SIG-M5 treated with dmso at 0.1 percent for 504 hours (cell line): ENCODE data around the gene TIGD4.

Source experiments
- DNase-seq: peaks from one replicate; lab custom pipeline; 2025; ENCODE audit not compliant: unreplicated experiment; lab: John Stamatoyannopoulos, UW

TIGD4 gene

DNA sequence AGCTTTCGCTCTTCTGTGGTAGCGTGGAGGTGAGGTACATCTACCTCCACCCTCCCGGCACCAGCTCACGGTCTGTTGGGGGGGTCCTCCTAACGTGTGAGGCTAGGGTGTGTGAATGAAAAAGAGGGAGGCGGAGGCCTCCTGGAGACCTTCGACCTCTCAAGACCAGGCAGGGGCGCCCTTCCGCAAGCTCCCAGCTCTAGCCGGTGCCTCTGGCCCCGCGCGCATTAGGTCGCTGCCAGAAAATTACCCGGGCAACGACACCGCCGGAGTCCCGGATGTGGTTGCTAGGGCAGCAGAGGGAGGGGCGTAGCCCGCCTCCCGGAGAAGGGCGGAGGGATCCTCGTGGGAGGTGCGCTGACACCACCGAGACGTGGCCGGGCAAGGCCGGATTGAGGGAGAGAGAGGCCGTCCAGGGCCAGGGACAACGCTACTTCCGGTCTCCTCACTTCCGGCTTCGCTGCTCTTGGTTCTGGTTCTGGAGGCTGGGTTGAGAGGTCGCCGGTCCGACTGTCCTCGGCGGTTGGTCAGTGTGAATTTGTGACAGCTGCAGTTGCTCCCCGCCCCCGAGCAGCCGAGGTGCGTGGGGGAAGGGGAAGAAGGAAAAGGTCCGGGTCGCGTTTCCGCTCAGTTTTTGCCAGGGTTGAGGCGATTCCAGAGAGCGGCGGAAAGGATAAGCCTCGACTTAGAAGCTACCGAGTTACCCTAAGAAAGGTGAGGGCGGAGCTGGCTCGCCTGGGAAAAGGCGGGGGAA, at the start of gene TIGD4, which contains the start of gene ARFIP1:
TIGD4 (minus strand) TSS at position 218 of the 754 bp plus-strand sequence. CDS start 8,726 bp downstream, outside the sequence.
ARFIP1 (plus strand) TSS at position 442 of the 754 bp plus-strand sequence. CDS start 49,680 bp downstream, outside the sequence.
- DNase-seq = peak; percentile 86

DNA sequence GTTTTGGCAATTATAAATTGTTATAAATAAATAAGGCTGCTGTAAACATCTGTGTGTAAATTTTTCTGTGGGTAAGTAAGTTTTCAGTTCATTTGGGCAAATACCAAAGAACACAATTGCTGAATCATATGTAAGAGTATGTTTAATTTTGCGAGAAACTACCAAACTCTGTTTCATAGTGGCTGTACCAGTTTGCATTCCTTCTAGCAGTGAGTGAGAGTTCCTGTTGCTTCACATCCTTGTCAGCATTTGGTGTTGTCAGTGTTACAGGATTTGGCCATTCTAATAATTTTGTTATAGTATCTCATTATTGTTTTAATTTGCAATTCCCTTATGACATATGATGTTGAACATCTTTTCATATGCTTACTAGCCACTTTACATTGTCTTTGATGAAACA, 48.6 kb upstream of the TIGD4 start:
- no peak for DNase-seq

DNA sequence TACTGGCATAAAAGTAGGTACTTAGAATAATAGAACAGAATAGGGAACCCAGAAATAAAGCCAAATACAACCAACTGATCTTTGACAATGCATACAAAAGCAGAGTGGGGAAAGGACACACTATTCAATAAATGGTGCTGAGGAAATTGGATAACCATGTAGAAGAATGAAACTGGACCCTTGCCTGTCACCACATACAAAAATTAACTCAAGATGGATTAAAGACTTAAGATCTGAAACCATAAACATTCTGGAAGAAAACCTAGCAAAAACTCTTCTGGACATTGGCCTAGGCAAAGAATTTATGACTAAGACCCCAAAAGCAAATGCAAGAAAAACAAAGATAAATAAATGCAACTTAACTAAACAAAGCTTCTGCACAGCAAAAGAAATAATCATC, 45.8 kb upstream of the TIGD4 start:
- no peak for DNase-seq

DNA sequence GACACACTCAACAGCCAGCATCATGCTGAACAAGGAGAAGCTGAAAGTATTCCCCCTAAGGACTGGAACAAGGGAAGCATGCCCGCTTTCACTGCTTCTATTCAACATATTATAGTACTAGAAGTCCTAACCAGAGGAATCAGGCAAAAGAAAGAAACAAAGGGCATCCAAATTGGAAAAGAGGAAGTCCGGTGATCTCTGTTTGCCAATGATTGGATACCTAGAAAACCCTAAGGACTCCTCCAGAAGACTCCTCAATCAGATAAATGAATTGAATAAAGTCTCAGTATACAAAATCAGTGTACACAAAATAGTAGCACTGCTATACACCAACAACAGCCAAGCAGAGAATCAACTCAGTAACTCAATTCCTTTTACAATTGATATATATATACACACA, 45.0 kb upstream of the TIGD4 start:
- DNase-seq = no peak

DNA sequence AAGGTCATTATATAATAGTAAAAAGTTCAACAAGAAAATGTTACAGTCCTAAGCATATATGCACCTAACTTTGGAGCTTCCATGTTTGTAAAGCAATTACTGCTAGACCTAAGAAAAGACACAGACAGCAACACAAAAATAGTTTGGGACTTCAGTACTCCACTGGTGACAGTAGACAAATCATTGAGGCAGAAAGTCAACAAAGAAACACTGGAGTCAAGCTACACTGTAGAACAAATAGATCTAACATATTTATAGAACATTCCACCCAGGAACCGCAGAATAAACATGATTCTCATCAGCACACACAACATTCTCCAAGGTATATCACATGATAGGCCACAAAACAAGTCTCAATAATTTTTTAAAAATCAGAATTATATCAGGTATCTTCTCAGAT, 42.8 kb upstream of the TIGD4 start:
- no peak for DNase-seq

DNA sequence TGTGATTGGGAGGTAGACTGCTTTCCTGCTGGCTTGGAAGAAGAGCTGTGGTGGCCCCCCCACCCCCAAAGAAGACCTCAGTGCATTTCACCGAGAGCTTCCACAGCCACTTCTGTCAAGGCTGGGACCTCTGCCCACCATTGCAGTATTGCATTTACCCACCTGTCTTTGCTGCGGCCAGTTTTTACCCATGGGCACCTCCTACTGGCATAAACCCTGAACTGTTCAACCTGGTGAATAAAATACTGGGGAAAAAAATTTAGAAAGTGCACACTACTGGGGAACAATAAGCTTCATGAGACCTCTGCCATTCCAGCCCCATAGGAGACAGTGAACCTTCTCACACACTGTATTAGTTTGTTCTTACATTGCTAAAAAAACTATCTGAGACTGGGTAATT, 40.5 kb upstream of the TIGD4 start:
- no peak for DNase-seq

DNA sequence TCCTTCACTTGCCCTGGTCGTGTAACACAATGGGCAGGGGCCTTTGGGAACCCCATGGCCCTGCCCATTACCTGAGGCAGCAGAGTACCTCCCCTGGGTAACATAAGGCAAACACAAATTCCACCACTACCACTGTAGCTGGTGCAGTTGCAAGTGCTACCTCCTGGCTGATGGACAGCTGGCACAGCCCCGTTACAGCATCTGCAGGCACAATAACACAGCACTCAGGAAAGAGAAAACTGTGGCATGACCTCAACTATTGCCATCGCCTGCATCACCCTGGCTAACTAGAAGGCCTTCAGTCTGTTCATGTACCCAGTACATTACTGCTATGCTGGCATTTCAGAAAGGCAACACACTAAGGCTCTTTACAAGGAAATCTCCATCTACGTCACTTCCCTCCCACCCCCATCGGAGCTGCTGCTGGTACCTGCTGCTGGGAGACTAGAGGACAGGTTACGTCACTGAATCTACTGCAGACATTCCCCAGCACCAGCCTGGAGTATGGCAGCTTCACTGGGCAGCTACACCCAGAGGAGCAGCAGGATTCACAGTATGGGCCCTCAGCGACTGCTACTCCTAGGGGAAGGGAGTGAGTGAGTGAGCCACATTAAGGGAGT, 39.6 kb upstream of the TIGD4 start:
- DNase-seq = no peak

DNA sequence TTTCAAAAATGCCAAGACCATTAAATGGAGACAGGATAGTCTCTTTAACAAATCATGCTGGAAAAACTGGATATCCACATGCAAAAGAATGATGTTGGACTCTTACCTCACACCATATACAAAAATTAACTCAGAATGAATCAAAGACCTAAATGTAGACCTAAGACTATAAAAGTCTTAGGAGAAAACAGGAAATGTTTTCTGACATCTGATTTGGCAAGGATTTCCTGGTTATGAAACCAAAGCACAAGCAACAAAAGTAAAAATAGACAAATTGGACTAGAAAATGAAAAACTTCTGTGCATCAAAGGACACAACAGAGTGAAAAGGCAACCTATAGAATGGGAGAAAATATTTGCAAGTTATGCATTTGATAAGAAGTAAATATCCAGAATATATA, 37.8 kb upstream of the TIGD4 start:
- DNase-seq = peak; percentile 11

DNA sequence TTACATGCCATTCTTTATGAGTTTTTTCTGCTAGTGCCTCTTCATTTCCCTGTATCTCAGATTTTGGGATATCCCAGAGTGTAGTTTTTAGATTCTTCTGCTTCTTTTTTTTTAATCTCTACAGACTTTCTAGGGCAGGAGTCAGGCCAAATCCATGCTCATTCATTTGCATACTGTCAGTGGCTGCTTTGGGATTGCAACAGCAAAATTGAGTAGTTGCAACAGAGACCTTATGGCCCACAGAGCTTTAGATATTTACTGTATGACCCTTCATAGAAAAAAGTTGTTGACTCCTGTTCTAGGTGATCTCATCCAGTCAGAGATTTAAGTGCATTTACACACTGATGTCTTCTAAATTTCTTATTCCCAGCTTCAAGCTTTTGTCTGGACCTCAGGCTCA, 35.5 kb upstream of the TIGD4 start:
- DNase-seq = peak; percentile 1

DNA sequence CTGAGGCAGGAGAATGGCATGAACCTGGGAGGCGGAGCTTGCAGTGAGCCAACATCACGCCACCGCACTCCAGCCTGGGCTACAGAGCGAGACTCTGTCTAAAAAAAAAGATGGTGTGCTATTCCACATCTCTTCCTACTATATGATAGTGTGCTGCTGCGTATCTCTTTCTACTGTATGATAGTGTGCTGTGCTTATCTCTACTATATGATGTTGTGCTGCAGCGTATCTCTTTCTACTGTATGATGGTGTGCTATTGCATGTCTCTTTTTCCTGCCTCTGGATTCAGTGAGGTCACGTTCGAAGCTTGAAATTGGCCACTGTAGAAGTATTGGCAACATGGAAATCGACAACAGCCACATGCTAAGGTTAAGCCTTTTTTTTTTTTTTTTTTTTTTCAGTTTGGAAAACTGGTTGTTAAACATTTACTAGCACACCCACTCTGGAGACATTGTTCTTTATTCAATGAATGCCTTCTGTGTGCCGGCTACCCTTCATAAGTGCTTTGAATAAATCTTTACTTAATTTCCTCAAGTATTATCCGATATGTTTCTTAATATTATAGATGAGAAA, 31.3 kb upstream of the TIGD4 start:
- no peak for DNase-seq

DNA sequence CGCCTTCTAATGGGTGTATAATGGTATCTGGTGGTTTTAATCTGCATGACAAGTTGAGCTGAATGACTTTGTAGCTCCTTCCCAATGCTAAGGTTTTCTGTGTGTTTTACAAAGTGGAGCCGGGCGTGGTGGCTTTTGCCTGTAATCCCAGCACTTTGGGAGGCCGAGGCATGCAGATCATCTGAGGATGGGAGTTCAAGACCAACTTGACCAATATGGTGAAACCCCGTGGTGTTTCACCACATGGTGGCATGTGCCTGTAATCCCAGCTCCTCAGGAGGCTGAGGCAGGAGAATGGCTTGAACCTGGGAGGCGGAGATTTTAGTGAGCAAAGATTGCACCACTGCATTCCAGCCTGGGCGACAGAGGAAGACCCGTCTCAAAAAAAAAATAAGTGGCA, 29.1 kb upstream of the TIGD4 start:
- DNase-seq = no peak

DNA sequence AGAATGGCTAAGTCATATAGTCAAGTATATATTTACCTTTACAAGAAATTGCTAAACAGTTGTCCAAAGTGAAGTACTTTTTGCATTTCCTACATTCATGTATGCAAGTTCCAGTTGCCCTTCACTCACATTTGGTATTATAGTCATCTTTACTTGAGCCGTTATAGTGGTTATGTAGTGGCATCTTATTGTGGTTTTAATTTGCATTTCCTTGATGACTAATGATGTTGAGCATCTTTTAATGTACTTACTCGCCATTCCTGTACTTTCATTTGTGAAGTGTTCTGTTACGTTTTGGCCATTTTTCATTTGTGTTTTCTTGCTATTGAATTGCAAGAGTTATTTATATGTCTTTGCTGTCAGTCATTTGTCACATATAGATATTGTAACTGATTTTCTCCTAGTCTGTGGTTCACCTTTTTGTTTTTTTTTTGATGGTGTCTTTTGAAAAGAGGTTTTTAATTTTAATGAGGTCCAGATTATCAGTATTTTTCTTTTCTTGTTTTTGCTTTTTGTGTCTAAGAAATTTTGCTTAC, 27.8 kb upstream of the TIGD4 start:
- no peak for DNase-seq

DNA sequence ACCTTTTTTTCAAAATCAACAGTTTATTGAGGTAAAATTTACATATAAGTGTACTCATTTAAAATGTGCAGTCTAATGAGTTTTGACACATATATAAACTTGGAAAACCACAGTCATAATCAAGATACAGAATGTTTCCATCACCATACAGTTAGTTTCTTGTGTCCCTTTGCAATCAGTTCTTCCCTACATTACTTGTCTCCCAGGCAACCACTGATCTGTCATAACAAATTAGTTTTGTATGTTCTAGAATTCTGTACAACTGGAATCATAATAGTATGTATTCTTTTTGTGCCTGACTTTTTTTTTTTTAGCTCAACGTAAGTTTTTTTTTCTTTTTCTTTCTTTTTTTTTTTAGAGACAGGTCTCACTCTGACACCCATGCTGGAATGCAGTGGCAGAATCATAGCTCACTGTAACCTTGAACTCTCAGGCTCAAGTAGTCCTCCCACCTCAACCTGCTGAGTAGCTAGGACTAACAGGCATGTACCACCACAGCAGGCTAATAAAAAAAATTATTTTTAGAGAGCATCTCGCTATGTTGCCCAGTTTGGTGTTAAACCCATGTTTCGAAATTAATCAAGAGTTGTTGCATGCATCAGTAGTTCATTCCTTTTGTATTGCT, 27.1 kb upstream of the TIGD4 start:
- no peak for DNase-seq

DNA sequence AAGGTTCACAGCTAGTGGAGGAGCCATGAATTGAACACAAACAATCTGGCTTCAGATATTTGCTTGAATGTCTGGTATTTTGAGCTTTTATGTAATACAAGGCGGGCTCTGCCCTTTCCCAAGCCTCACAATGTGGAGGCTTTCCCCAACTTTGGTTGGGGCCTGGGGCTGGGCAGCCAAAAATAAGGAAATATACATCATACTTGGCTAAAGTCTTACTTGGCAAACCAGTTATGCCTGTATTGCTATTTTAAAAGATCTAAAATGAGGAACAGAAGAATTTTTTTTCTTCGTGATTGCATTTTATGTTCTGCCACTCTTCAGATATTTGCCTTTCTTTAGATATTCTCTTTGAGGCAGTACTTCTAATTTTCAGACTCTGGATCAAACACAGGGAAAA, 26.3 kb upstream of the TIGD4 start:
- DNase-seq = peak; percentile 10

DNA sequence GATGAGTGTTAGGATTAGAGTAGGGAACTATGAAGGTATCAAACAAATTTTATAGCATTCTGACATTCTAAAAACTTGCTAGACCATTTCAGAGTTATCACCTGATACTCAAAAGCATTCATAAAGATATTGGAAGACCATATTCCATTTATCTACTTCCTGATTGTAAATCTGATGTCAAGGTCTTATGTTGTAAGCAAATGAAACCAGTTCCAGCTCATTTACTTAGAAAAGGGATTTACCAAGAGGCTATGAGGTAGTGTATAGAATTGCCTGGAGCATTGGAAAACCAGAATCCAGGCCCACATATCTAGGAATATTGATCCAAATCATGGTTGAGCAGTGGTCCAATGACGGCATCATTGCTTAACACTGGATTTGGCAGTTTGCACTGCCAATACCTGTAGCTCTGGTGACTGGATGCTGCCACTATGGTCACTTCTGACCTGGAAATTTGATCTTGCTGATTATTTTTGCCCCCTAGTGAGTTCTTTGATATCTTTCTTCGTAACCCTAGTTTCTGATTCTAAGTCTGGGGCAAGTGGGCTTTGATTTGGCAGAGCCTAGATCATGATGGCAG, 25.6 kb upstream of the TIGD4 start:
- no peak for DNase-seq

DNA sequence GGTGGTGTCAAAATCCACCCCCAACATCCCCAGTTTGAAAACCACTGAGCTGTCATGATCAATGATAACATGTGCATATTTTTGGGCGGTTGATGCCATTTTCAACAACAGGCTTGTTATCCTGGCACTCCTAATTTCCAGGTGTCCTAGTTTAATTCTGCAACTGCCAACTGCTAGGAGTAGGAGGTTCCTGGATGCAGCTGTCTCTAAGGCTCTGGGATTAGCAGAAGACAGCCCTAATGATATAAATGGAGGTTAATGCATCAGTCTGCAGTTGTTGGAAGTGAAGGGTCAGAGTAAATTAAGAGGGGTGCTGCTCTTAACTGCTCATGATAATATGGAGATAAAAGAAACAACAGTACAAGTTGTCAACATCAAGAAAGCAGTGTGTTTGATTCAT, 24.0 kb upstream of the TIGD4 start:
- DNase-seq = no peak

DNA sequence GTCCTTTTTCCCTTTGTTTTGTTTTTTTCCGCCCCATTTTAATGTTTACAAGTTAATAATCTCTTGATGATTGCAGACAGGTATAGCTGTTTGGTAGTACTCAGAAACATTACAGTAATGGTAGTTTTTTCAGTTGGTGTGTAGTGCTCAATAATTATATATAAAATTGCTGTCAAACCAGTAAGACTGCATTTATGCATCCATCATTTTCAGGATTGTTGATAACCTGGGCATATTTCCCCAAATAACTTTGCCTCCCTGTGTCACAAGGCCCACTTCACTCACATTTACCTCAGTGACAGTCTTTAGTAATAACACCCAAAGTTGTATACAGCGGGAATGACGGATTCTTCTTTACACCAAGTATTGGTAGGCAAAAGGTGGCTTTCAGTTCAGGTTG, 16.4 kb upstream of the TIGD4 start:
- DNase-seq = no peak

DNA sequence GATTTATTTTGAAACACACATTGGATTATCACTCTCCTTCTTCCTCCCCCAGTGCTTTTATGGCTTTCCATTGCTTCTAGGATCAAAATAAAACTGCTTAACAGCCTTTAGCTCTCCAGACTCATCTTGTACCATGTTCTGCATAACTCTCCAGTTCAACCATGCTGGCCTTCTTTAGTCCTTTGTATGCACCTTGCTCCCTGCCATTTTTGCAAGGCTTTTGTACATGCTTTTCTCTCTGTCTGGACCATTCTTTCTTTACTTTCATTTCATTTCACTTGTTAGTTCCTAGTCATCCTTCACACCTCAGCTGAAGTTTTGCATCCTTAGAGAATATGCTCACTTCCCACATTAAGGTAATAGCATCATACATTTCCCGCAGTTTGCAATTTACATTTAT, 7.1 kb upstream of the TIGD4 start:
- no peak for DNase-seq

DNA sequence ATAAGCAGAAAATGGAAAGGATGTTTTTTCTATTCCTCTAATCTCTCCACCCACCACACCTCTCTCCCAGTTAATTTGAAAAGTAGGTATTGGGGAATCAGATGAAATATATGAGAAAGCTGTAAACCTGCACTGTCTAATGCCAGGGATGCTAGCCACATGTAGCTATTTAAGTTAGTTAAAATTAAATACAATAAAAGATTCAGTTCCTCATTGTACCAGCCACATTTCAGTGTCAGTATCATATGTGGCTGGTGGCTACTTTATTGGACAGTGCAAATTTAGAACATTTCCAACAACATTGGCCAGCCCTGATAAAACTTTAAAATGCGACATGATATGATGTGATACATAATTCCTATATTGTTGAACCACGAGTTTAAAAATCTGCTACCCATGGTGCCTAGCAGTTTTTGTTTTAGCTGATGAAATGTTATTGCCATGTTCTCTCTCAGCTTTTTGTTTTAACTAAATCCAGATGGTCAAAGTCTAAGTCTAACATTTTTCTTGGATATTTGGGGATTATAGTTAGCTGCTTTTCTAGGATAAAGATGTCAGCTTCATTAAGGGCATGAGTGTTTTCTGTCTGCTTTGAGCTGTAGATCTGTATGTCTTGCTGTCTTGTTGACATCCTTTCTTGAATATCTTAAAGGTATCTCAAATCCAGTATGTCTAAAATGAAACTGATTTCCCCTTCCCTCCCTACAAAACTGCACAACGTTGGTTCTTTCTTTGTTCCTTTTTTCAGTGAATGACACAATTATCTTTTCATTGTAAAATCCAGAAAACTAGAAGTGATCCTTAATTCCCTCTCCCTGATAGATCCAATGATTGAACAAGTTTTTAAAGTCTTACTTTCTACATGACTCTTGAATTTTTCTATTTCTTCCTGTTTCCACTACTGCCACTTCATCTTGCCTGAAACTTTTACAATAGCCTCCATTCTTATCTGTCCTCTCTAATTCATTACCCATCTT, 6.4 kb upstream of the TIGD4 start:
- peak; percentile 10 for DNase-seq
